Esophagus (tissue), 2 donors: Measurements from ENCODE around the gene RRP1. TPM values are rescaled to one million over a fixed set of nuclear protein-coding genes. Genes with fewer than 3 reads are reported as not detected.
A peak's percentile ranks its signal among the peaks of the same experiment; 100 is the strongest.

ENCODE experiments used
- H3K27ac ChIP-seq, 2 donors: one replicate each; pipeline ENCODE4 v1.5.1; 2013; ENCODE audit warnings: low read depth in 2 of 2, mild to moderate bottlenecking in 2 of 2, inconsistent platforms in 1 of 2, low read length in 1 of 2, moderate library complexity in 1 of 2
- H3K27me3 ChIP-seq, 2 donors: one replicate each; pipeline ENCODE4 v1.6.1; 2013; ENCODE audit warnings: low read length in 2 of 2, control low read depth in 1 of 2, mild to moderate bottlenecking in 1 of 2; ENCODE audit not compliant: insufficient read depth in 2 of 2, control insufficient read depth in 1 of 2
- H3K36me3 ChIP-seq, 2 donors: one replicate each; pipeline ENCODE4 v1.6.1; 2013; ENCODE audit warnings: low read length in 1 of 2; ENCODE audit not compliant: control insufficient read depth in 2 of 2, insufficient read depth in 2 of 2
- H3K4me1 ChIP-seq, 2 donors: one replicate each; pipeline ENCODE4 v1.6.1; 2013; ENCODE audit warnings: low read length in 1 of 2; ENCODE audit not compliant: control insufficient read depth in 2 of 2, insufficient read depth in 2 of 2
- H3K4me3 ChIP-seq, 2 donors: one replicate each; pipeline ENCODE4 v1.5.1; 2013; ENCODE audit warnings: low read length in 2 of 2, mild to moderate bottlenecking in 2 of 2, low read depth in 1 of 2, moderate library complexity in 1 of 2
- H3K9me3 ChIP-seq, 2 donors: one replicate each; pipeline ENCODE4 v1.6.1; 2013; ENCODE audit warnings: mild to moderate bottlenecking in 2 of 2, low read depth in 1 of 2, low read length in 1 of 2, moderate library complexity in 1 of 2; ENCODE audit not compliant: control insufficient read depth in 2 of 2, insufficient read depth in 1 of 2
- WGBS, 2 donors: extraction: QIAGEN DNeasy Blood & Tissue Kit; methylation state at CpG; one replicate each; pipeline ENCODE4 v1.1.7; 2013; 5-methylcytosine and 5-hydroxymethylcytosine counted together
- polyA plus RNA-seq, 2 donors: library from polyadenylated mRNA; stranded (reverse); fragments of 200-250 nt; gene quantifications; one replicate each; pipeline ENCODE4 v1.2.3, GENCODE V29; 2013
- donor health status: healthy with polysubstance abuse.
- donor health status: Bipolar disorder and iron deficiency.

The RRP1 gene
- polyA plus RNA-seq, 2 donors, result 21.0 to 22.5 TPM

DNA sequence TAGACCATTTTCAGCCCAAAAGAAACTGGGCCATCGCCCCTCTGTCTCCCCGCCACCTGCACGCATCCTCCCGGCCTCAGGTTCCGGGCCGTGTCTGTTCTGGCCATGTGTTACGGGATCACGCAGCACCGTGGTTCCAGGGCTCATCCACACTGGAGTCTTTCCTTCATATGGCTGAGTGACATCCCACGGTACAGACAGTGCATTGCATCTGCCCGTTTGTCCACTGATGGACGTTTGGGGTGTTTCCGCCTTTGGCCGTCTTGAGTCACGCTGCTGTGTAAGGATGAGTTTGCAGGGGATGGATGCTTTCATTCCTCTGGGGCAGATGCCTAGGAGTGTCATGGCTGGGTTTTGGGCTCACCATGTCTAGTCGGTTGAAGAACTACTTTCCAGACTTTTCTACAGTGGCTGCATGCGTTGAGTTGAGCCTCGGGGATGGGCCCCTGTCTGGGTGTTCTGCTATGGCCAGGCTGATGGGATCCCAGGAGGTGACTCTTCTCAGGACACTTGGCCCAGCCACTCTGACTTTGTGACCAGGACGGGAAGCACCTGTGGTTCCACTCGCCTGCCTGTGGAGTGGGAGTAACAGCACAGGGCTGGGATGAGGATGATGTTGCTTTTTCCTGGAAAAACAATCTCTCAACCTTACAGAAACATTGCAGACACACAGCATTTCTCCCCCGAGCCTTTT is 16.8 kb downstream of the RRP1 start:
- H3K27ac ChIP-seq, result no peak overlapping the region

GRCh38 chr21:43808367-43808766 is 19.0 kb downstream of the RRP1 start:
- 77 to 80% methylated on average over 18 of the region's 18 CpGs for WGBS, 2 donors
- Histone ChIP-seq H3K27ac (no peak overlapping the region), H3K4me1 (peaks cover 10 to 26% of the 10 kb centered on the region in 2 donors), H3K9me3 (no peaks in the 10 kb centered on the region), H3K36me3 (peaks cover 0 to 17% of the 10 kb centered on the region in 2 donors), H3K27me3 (no peaks in the 10 kb centered on the region), H3K4me3 (no peak overlapping the region)

More for the DNA sequence above, 16.8 kb downstream of the RRP1 start:
- Histone ChIP-seq H3K4me3 (no peak overlapping the region), H3K9me3 (no peaks in the 10 kb centered on the region), H3K36me3 (peaks cover 4 to 38% of the 10 kb centered on the region in 2 donors), H3K4me1 (peaks cover 7 to 16% of the 10 kb centered on the region in 2 donors), H3K27me3 (no peaks in the 10 kb centered on the region)
- WGBS, 2 donors, result 86 to 88% methylated on average over 21 of the region's 21 CpGs

DNA sequence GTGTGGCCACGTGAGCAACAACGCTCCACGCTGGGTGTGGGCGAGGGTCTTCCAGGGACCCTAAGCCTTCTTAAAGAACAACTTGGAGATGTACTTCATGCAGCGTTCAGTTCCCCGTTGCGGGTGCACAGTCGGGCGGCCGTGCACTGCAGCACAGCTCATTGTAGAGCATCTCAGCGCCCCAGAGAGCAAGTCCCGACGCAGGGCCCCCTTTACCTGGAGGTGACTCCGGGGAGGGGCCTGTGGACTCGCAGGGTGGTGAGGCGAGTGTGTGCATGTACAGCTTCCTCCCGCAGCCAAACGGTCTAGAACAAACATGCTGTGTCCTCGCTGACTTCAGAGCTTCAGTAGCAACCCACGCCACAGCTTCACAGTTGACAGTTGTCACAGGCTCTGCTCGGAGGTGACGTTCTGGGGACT is 19.5 kb downstream of the RRP1 start:
- Histone ChIP-seq H3K27me3 (no peaks in the 10 kb centered on the region), H3K36me3 (peaks cover 0 to 12% of the 10 kb centered on the region in 2 donors), H3K9me3 (no peaks in the 10 kb centered on the region), H3K4me1 (peaks cover 10 to 30% of the 10 kb centered on the region in 2 donors), H3K27ac (peak overlapping the region in 1 of 2 donors; percentile 5), H3K4me3 (no peak overlapping the region)
- 49 to 59% methylated on average over 22 of the region's 22 CpGs for WGBS, 2 donors

DNA sequence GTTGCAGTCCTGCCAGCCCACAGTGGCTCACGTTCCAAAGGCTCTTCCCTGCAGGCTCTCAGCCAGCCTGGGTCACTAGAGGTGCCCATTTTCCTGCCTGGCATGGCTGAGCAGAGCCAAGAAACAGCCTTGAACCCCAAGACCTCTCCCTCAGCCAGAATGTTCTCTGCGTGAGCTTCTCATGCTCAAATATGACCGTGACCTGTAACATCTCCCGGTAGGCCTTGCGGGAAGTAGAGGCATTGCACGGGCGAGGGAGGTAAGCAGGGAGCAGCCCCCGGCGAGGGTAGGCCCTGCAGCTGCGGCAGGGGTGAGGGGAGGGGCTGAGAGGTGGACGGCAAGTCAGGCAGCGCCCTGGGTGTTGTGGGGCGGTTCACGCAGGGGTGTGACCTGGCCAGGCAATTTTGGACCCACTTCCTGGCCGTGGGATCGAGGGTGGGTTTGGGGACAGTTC is 20.0 kb downstream of the RRP1 start:
- Histone ChIP-seq H3K4me1 (peaks cover 10 to 30% of the 10 kb centered on the region in 2 donors), H3K27ac (peak overlapping the region in 1 of 2 donors; percentile 34), H3K9me3 (no peaks in the 10 kb centered on the region), H3K36me3 (peaks cover 0 to 9% of the 10 kb centered on the region in 2 donors), H3K27me3 (no peaks in the 10 kb centered on the region), H3K4me3 (no peak overlapping the region)
- 52 to 58% methylated on average over 16 of the region's 16 CpGs for WGBS, 2 donors

DNA sequence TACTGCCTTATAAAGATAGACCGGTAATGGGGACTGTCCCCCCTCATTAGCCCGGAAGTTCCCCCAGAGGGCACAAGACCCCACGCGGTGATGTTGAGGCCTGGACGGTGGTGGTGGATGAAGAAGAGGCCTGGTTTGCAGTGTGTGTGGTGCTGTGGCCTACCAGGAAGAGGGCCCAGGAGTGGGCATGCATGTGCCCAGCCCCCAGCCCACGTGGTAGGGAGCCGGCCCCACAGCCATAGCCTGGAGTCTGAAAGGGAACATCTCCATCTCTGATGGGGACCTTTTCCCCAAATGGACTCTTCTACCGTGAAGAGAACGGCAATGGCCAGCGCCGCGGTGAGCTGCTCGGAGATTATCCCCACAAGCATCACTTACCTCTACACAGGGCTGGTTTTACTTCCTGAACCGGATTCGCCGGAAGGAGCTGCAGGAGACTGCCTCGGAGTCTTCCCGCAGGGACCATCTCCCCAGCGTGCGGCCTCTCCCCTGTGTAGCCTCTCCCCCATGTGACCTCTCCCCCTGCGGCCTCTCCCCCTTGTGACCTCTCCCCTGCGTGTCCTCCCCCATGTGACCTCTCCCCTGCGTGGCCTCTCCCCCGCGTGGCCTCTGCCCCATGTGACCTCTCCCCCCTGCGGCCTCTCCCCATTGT is 20.6 kb downstream of the RRP1 start:
- Histone ChIP-seq H3K36me3 (peaks cover 0 to 5% of the 10 kb centered on the region in 2 donors), H3K4me1 (peaks cover 10 to 36% of the 10 kb centered on the region in 2 donors), H3K27ac (peak overlapping the region in 1 of 2 donors; percentile 36), H3K9me3 (no peaks in the 10 kb centered on the region), H3K27me3 (no peaks in the 10 kb centered on the region), H3K4me3 (no peak overlapping the region)
- 44 to 53% methylated on average over 26 of the region's 26 CpGs for WGBS, 2 donors

DNA sequence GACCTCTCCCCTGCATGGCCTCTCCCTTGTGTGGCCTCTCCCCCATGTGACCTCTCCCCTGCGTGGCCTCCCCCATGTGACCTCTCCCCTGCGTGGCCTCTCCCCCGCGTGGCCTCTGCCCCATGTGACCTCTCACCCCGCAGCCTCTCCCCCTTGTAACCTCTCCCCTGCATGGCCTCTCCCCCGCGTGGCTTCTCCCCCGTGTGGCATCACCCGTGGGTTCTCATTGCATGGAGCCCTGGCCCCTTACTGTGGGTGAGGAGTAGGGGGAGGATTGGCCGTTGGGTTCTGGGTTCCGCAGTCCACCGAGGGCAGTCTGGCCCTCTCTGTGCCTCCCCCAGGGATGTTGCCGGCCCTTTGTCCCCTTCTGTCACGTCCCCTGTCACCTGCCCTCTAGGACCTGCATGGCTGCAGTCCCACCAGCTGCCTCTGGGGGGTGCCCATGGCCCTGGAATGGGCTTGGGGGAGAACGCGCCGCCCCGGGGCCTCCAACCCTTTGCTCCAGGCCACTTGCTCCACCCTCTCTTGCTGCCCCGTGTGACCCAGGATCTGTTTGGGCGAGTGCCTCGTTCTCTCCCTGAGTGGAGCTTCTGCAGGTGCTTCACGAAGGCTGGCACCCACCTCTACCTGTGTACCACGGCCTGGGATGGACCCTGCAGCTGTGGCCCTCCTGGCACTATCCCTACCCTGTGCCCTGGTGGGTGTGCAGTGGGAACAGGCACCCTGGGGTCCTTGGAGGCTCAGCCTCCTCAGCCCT is 21.3 kb downstream of the RRP1 start:
- Histone ChIP-seq H3K4me3 (peak overlapping the region; percentile 30 to 45), H3K4me1 (peaks cover 10 to 38% of the 10 kb centered on the region in 2 donors)

DNA sequence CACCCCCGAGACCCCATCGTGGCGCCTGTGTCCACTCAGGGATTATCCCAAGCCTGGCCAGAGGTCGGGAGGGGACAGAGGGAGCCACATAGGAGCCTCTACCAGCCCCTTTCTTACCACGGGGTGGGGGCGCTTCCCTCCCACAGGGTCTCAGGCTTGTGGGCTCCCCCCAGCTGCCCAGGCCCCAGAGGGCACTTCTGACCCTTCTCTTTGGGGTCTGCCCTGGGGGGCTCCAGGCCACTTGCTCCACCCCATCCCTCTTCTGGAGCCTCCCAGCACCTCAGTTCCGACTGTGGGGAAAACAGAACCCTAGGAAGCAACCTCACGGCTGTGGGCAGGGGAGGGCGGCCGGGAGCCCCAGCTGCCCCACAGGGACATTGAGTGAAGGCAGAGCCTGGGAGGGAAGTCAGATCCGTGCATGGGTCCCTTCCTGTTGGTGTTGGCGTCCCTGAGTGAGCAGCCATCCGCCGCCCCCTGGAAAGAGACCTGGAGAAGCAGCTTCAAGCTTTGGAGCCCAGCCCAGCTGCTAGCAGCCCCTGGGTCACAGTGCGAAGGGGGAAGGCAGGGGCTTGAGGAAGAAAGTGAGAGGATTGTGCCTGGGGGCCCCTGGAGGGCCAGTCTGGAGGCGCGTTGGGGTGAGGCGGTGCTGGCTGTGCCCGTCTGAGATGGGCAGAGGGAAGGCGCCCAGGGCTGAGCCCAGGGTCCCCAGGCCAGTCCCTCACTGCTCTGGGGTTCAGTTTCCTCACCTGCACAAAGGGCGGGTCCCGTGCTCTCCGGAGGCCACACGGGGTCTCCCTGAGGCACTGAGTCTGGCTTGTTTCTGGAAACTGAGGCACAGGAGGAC is 22.1 kb downstream of the RRP1 start:
- H3K36me3 ChIP-seq, result no peaks in the 10 kb centered on the region
- no peaks in the 10 kb centered on the region for H3K27me3 ChIP-seq
- H3K9me3 ChIP-seq, result no peaks in the 10 kb centered on the region
- 42 to 55% methylated on average over 24 of the region's 24 CpGs for WGBS, 2 donors
- H3K4me1 ChIP-seq, result peaks cover 10 to 38% of the 10 kb centered on the region in 2 donors
- H3K27ac ChIP-seq, result peak overlapping the region; percentile 69 to 93
- peak overlapping the region; percentile 30 to 45 for H3K4me3 ChIP-seq

More for the DNA sequence above, 21.3 kb downstream of the RRP1 start:
- H3K27me3 ChIP-seq, result no peaks in the 10 kb centered on the region
- H3K36me3 ChIP-seq, result peaks cover 0 to 5% of the 10 kb centered on the region in 2 donors
- H3K27ac ChIP-seq, result peak overlapping the region in 1 of 2 donors; percentile 53
- WGBS, 2 donors, result 10 to 14% methylated on average over 23 of the region's 23 CpGs
- H3K9me3 ChIP-seq, result no peaks in the 10 kb centered on the region

GRCh38 chr21:43812139-43812821 is 22.9 kb downstream of the RRP1 start:
- Histone ChIP-seq H3K4me1 (peaks cover 10 to 38% of the 10 kb centered on the region in 2 donors), H3K9me3 (no peaks in the 10 kb centered on the region), H3K27ac (peak overlapping the region; percentile 69 to 93), H3K36me3 (no peaks in the 10 kb centered on the region), H3K4me3 (peak overlapping the region; percentile 30 to 45), H3K27me3 (no peaks in the 10 kb centered on the region)
- WGBS, 2 donors, result 33 to 48% methylated on average over 27 of the region's 27 CpGs
